Raji (cell line): ENCODE data around the gene SAMD13.

ENCODE experiments used
- POLR2A ChIP-seq: IDR thresholded peaks from 2 replicates; pipeline ENCODE4 v1.6.1; 2011; ENCODE audit warnings: low read depth, low read length, control low read depth; ENCODE audit not compliant: insufficient read depth

Gene SAMD13

DNA sequence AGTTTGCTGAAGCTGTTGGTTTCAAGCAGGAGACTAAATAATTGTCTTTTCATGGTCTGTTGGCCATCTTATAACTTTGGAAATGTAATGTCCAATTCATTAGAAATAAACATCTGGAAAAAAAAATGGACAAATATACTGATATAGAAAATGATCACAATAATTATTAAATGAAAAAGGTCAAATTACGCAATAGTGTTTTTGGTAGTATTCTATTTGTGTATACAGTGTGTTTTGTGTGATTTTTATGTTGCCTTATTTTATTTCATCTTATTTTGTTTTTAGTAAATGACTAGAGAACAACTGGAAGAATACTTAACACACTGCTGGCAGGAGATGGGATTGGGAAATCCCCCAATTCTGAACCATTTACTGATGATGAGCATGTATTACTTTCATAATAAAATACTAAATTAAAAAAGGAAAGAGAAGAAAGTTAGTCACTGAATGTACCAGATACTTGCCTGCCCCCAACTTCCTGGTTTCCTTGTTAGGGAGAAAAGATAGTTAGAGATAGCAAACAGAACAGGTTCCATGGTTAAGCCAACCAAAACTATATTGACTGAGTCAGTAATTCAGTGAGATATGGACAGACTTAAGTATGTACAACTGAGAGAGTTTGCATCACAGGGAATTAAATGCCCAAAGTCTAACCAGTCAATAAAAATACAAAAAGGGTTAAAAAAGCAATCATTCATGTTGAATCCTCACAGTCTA is 24.0 kb upstream of the SAMD13 start:
- TF ChIP-seq POLR2A = no peak

DNA sequence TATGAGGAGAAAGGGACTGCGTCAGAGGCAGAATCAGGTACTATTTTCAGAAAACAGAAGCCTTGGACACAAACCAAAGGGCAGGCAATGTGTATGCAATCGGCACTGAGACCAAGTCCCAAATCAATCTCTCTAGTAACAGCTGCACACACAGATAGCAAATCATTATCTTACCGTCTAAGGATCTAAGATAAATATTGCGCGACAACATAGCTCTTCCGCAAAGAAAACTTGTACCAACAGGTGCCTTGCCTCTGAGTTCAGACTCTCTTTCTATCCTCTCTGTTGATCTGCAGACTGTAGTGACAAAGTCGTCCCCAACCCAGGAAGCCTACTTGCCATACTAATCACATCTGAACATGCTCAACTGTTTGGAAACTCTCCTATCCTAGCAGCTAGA is 22.6 kb upstream of the SAMD13 start:
- no peak for TF ChIP-seq POLR2A

DNA sequence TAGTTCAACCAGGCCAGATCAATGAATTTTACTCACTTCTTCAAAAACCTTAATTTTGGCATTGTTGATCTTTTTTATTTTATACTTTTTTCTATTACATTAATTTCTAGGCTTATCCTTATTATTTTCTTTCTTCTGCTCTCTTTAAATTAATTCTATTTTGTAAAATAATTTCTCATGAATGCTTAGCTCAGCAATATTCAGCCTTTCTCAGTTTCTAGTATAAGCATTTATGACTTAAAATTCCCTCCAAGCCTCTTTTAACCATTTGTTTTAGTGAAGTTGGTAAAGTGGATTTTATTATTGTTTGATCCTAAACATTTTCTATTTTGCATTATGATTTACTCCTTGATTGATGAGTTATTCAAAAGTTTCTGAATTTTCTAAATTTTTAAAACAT is 20.6 kb upstream of the SAMD13 start:
- TF ChIP-seq POLR2A = no peak

DNA sequence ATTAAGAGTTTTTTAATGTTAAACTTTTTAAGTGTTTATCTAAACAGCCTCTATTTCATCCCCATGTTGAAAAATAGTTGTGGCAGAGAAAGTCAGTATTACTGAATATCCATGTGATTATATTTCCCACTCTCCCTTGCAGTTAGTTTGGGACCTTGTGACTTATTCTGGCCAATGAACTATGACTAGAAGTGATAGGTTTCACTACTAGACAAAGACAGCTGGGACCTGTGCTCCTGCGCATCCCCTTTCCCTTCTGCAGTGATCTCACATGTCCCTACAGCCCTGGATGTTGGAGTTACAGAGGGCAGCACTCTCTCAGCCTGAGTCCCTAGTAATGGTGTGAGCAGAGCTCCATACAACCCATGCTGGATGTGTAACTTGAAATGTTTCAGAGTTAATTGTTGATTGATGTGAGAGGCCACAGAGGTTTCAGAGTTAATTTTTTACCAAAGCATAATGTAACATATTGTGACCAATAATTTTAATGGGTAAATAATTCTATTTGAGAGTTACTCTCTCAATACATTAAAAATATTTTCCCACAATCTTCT is 18.7 kb upstream of the SAMD13 start:
- no peak for TF ChIP-seq POLR2A

DNA sequence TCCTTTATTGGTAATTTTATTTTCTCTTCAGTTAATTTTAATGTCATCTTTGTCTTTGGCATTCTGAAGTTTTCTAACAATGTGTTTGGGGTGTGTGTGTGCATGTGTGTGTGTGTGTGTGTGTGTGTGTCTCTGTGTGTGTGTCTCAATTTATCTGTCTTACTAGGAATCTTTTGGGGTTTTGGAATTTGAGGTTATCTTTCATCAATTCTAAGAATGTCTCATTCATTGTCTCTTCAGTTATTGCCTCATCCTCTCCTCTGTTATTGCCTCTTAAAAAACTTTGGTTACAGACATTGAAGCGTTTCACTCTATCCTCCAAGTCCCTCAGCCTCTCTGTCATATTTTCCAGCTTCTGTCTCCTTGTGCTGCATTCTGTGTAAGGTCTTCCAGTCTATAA is 18.1 kb upstream of the SAMD13 start:
- no peak for TF ChIP-seq POLR2A

DNA sequence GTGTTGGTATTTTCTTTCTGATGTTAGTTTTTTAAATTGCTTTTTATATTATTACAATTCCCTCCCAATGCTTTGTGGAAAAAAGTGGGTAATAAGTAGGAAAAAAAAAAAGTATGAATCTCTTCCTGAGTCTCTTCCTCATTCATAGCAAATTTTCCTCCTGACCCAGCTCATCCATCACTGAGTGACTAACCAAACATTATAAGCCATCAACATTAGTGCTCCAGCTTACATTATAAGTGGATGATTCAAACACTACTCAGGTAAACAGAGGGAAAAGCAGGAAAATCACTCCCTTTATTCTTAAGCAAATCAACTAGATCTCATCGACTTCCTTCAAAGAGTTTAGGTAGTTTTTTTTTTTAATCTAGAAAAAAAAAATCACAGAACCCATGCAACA is 15.4 kb upstream of the SAMD13 start:
- TF ChIP-seq POLR2A = no peak

DNA sequence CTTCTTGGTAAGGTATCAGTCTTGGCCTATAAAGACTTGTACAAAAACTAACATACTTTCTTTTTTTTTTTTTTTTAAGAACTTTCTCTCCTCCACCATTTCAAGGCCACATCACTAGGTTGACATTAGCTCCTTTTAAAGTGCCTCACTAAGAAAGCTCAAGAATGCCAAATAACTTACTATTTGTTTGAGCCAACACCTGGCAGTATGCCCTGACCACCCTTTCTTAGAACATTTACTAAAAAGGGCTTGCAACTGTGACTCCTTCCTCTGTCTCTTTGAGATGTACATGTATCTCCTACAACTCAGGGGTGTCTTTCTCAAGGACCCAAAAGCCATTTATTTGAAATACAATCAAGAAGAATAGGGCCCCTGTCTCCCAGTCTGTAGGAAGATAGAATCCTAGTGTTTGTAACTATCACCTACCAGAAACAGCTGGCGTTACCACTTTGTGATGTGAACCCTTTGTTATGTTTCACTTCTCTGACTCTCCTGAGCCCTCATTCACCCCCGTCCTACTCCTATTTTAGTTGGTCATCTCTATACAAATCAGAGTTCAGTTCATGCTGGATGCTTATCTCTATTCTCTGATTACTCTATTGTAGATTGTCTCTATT is 12.2 kb upstream of the SAMD13 start:
- TF ChIP-seq POLR2A = no peak

DNA sequence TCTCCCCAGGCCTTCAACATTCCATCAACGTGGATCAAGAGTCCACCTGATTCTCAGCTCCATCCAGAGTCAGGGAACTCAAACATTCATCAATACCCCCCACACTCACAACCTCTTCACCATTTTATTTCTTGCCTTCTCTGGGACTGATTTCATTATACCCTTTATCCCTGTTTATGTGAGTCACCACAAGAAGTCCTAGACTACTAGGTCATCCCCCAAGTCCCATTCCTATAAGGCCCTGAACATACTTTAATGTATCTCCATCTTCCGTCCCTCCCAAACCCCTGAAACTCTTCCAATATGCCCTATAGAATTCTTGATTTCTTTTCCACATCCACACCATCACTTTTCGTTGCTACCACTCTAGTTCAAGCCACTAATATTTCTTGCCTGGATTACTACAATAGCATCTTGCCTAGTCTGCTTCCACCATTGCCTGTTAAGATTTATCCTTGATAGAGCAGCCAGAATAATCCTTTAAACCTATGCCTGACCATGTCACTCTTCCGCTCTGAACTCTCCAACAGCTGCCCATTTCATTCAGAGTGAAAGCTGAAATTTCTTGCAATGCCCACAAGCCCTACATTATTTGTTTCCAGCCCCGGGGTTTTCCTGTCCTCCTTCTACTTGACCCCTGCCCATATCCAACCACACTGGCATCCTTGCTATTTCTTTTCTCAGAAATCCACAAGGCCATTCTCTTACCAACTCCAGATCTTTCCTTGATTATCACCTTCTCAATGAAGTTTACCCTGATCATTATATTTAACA is 9.4 kb upstream of the SAMD13 start:
- TF ChIP-seq POLR2A = no peak

DNA sequence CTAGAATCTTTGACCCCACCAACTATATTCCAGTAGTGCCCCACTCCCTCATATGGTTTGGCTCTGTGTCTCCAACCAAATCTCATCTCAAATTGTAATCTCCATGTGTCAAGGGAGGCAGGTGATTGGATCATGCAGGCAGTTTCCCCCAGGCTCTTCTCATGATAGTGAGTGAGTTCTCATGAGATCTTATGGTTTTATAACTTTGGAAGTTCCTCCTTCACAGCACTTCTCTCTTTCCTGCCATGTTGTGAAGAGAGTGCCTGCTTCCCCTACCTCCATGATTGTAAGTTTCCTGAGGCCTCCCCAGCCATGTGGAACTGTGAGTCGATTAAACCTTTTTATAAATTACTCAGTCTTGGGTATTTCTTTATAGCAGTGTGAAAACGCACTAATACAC is 7.7 kb upstream of the SAMD13 start:
- TF ChIP-seq POLR2A = no peak

DNA sequence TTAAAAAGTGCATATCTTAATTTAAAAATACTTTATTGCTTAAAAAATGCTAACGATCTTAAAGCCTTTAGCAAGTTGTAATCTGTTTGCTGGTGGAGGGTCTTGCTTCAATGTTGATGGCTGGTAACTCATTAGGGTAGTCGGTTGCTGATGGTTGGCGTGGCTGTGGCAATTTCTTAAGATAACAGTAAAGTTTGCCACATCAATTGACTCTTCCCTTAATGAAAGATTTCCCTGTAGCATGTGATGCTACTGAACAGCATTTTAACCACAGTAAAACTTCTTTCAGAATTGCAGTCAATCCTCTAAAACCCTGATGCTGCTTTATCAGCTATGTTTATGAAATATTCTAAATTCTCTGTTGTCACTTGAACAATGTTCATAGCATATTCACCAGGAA is 6.8 kb upstream of the SAMD13 start:
- TF ChIP-seq POLR2A = no peak

DNA sequence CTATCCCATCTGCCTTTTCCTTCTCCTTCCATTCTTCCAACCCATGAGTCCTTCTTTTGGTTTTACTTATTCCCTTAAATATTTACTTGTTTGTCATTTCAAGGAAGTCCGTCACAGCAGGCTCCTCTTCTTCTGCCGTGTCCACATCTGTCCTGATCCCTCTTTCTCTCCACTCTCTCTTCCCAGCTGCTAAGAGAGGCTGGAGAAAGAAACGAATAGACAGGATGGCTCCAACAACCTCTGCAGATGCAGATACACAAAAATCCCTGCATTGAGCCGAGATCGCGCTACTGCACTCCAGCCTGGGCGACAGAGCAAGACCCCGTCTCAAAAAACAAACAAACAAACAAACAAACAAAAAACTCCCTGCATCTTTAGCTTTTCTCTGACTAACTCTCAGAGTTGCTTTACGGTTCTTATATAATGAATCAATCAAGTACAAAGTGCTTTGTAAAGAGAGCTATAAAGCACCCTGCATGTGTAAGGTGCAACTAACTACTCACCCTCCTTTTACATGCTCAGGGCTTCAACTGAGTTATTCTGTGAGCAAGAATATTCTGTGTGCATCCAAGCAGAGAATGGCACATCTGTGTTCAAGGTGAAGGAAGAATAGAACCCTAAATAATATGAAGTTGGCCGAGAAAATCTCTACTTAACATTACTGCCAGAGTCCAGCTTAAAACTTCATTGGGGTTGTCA is 3.8 kb upstream of the SAMD13 start:
- no peak for TF ChIP-seq POLR2A

DNA sequence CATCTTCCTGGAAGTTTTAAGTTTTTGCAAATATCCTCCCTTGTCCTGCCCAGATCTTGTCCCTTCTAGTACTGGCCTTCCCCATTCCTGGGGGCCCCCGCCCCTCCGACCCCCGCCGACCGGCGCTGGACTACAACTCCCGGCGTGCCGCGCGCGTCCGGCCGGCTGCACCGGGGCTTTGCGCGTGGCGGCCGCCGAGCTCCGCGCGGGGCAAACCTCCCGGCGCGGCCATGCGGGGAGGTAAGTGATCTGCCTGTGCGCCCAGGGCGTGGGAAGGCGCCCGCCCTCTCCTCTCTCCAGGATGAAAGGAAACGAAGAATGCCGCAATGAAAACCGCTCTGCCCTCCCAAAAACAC is 3.2 kb upstream of the SAMD13 start:
- TF ChIP-seq POLR2A = peak; percentile 78

DNA sequence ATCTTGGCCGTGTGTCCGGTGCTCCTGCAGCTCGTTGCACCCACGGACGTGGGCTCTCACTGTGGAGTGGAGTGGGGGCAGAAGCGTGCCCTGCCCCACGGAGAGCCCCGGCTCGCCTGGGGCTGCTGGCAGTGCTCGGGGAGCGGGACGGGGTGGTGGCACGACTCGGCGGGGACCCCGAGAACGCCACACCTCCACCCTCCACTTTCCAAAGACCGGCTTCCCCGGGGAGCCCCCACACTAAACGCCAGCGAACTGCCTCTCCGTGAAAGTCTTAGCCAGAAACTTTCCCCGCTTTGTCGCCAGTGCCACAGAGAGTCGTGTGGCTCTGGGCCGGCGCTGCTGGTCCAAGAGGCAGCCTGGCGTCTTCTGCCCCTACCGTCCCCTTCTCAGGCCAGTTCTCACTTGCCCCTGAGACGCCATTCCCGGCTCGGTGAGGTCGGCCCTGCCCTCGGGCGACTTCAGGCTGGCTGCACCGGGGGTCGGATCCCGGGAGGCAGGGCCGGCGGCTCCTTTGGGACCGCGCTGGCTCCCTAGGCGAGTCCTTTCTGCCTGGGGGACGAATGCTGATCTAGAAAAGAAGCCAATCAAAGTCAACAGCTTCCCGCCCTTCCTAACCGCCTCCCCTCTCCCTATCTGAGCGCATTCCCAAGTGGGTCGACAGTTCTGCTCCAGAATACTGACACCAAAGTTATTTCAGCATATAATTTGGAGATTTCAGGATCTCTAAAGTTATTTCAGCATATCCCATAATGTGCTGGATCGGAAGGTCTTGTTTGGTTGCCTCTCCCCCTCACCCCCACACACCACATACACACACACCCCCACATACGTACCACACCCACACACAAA is 2.6 kb upstream of the SAMD13 start:
- TF ChIP-seq POLR2A = 0 out of 2 replicates have a peak, but pooled peaks have one; percentile 17

DNA sequence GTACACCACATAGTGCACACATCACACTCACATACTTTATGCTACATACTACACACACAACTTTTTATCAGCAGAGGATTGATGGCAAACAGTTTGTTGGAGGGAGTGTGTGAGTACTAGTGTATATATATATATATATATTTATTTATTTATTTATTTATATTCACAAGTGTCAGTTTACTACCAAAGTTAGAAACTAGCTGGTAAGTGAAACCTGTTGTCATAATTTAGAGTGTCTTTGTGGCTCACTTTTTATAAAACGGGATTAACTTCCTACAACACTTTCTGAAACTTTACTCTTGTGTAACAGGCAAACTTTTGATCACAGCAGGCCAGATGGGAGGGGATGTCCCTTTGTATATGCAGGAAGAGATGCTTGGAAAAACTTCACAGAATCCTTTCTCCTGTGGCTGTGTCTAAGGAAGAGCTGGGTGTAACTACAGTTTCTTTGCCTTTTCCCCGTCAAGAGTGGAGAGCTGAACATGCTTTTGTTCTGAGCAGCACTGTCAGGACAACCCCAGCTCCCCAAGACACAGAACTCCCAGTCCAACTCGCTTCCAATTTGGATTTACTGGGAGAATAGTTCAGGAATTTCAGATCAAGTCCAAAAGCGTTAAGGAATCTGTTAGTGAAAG is 1.9 kb upstream of the SAMD13 start:
- no peak for TF ChIP-seq POLR2A
